Effector memory CD4-positive, alpha-beta T cell (primary cell): ENCODE data around the gene RFTN1.

Experiments
- DNase-seq, 3 donors: peaks; one replicate each; pipeline ENCODE4 v3.0.0-alpha.2; 2020
- H3K27ac ChIP-seq: 2 replicates; pipeline ENCODE4 v1.7.0; 2013; ENCODE audit warnings: mild to moderate bottlenecking, low read length, moderate library complexity; ENCODE audit not compliant: insufficient read depth, poor library complexity, severe bottlenecking
- H3K27me3 ChIP-seq: replicated peaks from 2 replicates; pipeline ENCODE4 v1.7.0; 2013; ENCODE audit warnings: mild to moderate bottlenecking, low read length; ENCODE audit not compliant: insufficient read depth, control insufficient read depth, poor library complexity, severe bottlenecking
- H3K36me3 ChIP-seq: 2 replicates; pipeline ENCODE4 v1.7.0; 2013; ENCODE audit warnings: mild to moderate bottlenecking, low read length, moderate library complexity; ENCODE audit not compliant: control insufficient read depth, insufficient read depth
- H3K4me1 ChIP-seq: 2 replicates; pipeline ENCODE4 v1.7.0; 2013; ENCODE audit warnings: low read length, mild to moderate bottlenecking; ENCODE audit not compliant: control insufficient read depth, insufficient read depth, poor library complexity, severe bottlenecking
- H3K4me3 ChIP-seq: 2 replicates; pipeline ENCODE4 v1.7.0; 2013; ENCODE audit warnings: low read length, low read depth, mild to moderate bottlenecking; ENCODE audit not compliant: insufficient read depth, poor library complexity, severe bottlenecking
- H3K9me3 ChIP-seq: 2 replicates; pipeline ENCODE4 v1.7.0; 2013; ENCODE audit warnings: mild to moderate bottlenecking, low read length, moderate library complexity; ENCODE audit not compliant: control insufficient read depth

The RFTN1 gene

DNA sequence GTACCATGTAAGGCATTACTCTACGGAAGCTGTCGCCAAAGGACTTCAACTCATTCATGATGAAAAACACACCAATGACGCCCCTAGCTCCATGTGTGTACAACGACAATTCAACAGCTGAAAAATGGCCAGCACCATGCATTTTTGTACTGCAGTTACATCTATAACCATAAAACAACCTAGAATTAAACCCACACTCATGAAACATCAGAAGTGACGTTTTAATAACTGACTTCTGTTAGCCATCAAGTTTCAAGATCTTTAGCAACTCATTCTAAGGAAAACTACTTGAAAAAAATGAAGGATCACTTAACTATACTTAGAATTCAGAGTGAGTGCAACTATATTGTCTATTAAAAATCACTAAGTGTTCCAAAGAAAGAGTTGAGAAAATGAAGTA, 84.9 kb downstream of the RFTN1 start:
- no peaks in the 10 kb centered on the region for H3K9me3 ChIP-seq
- no peaks in the 10 kb centered on the region for H3K27me3 ChIP-seq
- no peaks in the 10 kb centered on the region for H3K4me1 ChIP-seq
- no peak overlapping the region for H3K27ac ChIP-seq
- H3K36me3 ChIP-seq = peaks cover 18% of the 10 kb centered on the region
- H3K4me3 ChIP-seq = no peak overlapping the region
- no peak for DNase-seq

DNA sequence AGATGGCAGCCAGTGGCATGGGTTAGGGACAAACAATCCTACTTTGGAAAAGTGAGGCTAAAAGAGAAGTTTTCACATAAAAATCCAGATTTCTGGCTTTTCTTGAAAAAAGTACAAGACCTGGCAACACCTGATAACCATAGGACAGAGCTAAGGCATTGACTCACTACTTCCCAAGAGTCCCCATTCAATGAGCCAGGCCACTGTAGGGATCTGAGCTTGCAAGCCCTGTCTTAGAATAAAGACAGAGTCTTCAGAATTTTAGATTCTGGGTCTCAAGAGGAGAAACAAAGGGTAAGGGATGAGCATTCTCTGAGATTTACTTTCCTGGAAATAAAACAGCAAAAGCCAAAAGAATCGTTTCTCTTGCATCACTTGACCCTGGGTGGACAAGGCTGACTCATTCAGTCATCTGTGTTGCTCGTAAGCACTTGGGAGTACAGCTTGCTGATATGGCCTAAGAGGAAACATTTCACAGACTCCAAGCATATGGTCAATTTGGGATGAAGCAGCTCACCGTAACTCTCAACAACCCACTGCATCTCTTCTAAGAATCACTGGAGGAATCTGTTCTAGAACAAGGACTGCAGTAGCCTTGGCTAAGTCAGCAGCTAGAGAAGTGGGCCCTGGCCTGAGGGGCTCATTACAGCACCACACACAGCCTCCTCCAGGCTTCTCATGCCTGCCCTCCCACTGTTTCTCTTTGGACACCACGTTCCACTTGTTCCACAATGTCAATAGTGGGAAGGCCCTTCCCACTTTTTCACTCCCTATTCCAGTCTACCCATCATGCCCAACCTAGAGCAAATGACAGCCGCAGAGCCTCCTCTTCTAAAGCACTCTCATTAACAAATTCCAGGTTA, 86.2 kb downstream of the RFTN1 start:
- DNase-seq = no peak
- Histone ChIP-seq H3K27me3 (no peaks in the 10 kb centered on the region), H3K27ac (no peak overlapping the region), H3K9me3 (no peaks in the 10 kb centered on the region), H3K4me1 (no peaks in the 10 kb centered on the region), H3K36me3 (peaks cover 14% of the 10 kb centered on the region), H3K4me3 (no peak overlapping the region)

DNA sequence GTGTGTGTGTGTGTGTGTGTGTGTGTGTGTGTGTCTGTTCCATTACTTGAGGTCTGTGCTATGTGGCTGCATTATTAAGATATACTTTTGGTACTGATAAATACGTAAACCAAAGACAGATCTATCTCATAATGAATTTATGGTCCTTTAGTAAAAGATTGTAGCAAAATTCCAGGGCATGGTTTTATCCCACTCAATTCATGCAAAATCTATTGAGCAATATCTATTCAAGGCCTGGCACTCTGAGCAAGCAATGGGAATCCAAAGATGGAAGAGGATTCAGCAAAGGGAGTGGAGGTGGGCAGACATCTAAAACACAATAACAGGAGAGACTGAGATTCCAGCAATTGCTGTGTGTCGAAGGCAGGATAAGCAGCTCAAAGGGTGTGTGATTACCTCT, 86.8 kb downstream of the RFTN1 start:
- Histone ChIP-seq H3K4me1 (no peaks in the 10 kb centered on the region), H3K36me3 (peaks cover 8% of the 10 kb centered on the region), H3K4me3 (no peak overlapping the region), H3K9me3 (no peaks in the 10 kb centered on the region), H3K27me3 (no peaks in the 10 kb centered on the region), H3K27ac (no peak overlapping the region)
- DNase-seq = no peak

GRCh38 chr3:16426029-16426400, 87.5 kb downstream of the RFTN1 start:
- peaks cover 4% of the 10 kb centered on the region for H3K36me3 ChIP-seq
- H3K27me3 ChIP-seq = no peaks in the 10 kb centered on the region
- no peak for DNase-seq
- no peaks in the 10 kb centered on the region for H3K9me3 ChIP-seq
- no peaks in the 10 kb centered on the region for H3K4me1 ChIP-seq
- H3K27ac ChIP-seq = no peak overlapping the region
- H3K4me3 ChIP-seq = no peak overlapping the region

- Histone ChIP-seq H3K27me3 (no peaks in the 10 kb centered on the region), H3K4me3 (no peak overlapping the region), H3K27ac (no peak overlapping the region), H3K9me3 (no peaks in the 10 kb centered on the region), H3K36me3 (peaks cover 3% of the 10 kb centered on the region), H3K4me1 (no peaks in the 10 kb centered on the region)
- no peak for DNase-seq
Measured at GRCh38 chr3:16425398-16426028, 88.0 kb downstream of the RFTN1 start.

GRCh38 chr3:16423947-16424673, 89.4 kb downstream of the RFTN1 start:
- H3K4me1 ChIP-seq = no peaks in the 10 kb centered on the region

DNA sequence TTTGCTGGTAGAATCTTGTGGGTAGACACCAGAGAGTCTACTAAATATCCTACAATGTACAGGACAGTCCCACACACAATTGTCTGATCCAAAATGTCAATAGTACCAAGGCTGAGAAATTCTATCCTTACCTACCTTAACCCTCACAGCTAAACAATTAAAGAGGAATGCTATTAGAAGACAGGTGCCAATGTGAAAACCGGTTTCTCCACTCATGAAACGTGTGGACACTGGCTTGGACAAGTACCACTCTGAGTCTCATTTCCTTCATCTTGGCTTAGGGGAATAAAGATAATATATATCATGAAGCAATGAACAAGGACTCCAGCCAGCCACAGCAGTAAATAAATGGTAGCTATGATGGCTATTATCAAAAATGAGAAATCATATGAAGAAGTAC, 90.2 kb downstream of the RFTN1 start:
- Histone ChIP-seq H3K4me3 (no peak overlapping the region), H3K4me1 (no peaks in the 10 kb centered on the region), H3K9me3 (no peaks in the 10 kb centered on the region), H3K27me3 (no peaks in the 10 kb centered on the region), H3K36me3 (peaks cover 8% of the 10 kb centered on the region), H3K27ac (no peak overlapping the region)
- DNase-seq = no peak

More at GRCh38 chr3:16423947-16424673, 89.4 kb downstream of the RFTN1 start:
- peaks cover 7% of the 10 kb centered on the region for H3K36me3 ChIP-seq
- H3K4me3 ChIP-seq = no peak overlapping the region
- no peaks in the 10 kb centered on the region for H3K27me3 ChIP-seq
- no peaks in the 10 kb centered on the region for H3K9me3 ChIP-seq
- no peak for DNase-seq
- H3K27ac ChIP-seq = no peak overlapping the region

DNA sequence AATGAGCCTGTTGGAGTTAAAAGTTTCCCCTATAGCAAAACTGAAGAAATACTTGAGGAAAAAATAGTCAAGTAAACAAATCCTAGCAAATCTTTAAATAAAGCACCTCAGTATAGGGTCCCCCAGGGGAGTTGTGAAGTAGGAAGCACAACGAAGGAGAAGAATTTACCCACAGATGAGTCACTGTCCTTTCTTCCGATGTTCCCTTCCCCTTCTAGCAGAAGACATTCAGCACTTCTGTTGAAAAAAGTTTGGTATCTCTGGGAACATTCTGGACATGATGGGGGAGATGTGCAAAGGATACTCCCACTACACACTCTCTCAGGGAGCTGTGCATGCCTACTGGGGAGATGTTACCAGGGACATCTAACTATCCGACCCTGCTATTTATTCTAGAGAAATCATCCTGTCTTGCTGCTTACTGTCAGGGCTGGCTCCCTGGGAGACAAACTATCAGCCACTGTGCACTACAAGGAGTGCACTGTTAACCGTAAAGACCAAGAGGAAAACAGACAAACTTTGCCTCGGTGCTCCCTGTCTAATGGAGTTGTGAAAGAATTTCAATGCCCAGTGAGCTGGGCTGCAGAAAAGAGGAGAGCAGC, 93.8 kb downstream of the RFTN1 start:
- DNase-seq = no peak
- no peaks in the 10 kb centered on the region for H3K4me1 ChIP-seq
- H3K36me3 ChIP-seq = peaks cover 8% of the 10 kb centered on the region
- no peaks in the 10 kb centered on the region for H3K27me3 ChIP-seq
- no peaks in the 10 kb centered on the region for H3K9me3 ChIP-seq
- H3K4me3 ChIP-seq = no peak overlapping the region
- H3K27ac ChIP-seq = no peak overlapping the region

DNA sequence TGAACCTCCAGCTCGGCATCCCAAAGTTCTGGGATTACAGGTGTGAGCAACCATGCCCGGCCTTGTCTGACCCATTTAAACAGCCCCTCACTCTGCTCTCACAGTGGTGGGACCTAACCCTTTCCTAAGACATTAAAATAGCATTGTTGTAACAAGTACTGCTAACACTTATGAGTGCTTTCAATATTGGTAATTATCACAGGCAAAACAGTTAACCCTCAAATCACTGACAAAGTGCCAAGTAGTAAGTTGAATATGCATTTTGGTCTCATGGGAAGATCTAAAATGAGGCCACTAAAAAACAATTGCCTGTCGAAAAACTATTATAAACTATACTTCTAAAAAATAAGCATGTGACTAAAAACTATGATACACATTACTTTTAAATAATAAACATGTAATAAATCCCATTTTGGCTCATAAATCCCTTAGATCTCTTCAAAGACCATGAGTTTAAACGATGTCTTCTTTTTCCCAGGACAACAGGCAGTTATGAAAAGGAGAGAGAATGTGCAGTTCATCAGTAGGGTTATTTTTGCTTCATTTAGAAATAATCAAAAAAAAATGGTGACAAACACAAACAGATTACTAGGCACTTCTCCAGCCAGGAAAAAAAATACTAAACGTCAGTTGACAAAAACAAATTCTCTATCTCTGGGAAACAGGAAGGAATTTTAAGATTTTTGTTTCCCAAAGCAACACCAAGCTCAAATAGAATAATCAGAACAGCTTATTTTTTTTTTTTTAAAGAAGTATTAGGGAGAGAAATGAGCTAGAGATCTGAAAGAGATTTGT, 95.4 kb downstream of the RFTN1 start:
- no peak overlapping the region for H3K4me3 ChIP-seq
- no peak overlapping the region for H3K27ac ChIP-seq
- DNase-seq = no peak
- no peaks in the 10 kb centered on the region for H3K4me1 ChIP-seq
- peaks cover 5% of the 10 kb centered on the region for H3K36me3 ChIP-seq
- no peaks in the 10 kb centered on the region for H3K9me3 ChIP-seq
- H3K27me3 ChIP-seq = no peaks in the 10 kb centered on the region
